DND-41 (cell line): ENCODE data around the gene TMEM163.

ENCODE experiments used
- EZH2 ChIP-seq: IDR thresholded peaks from 3 replicates; pipeline ENCODE4 v1.6.1; 2012; ENCODE audit warnings: borderline replicate concordance, low read depth, mild to moderate bottlenecking, moderate library complexity, low read length, inconsistent platforms; ENCODE audit not compliant: severe bottlenecking
- TF ChIP-seq, protein P1 (sequence below): IDR thresholded peaks from 2 replicates; pipeline ENCODE4 v1.5.1; 2012; ENCODE audit warnings: borderline replicate concordance, low read length, moderate library complexity, mild to moderate bottlenecking; ENCODE audit not compliant: poor library complexity, severe bottlenecking; ENCODE audit errors: extremely low read depth

DNA sequence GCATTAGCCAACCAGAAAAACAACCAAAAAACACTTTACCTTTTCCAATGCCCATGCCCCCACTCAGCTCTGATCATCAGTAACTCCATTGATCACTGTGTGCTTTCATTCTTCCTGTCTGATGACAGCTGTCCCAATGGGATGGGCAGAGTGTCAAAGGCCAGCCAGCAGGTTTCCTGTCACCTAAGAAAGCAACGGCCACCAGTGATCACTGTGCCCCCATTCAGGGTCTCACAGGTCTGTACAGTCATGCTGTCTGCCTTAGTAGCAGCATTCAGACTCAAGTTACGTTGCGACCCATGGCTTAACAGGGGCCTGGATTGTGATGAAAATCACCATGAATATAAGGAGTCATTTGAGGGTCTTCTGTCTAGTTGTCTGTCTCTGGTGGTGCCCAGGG, 280.4 kb downstream of the TMEM163 start:
- TF ChIP-seq, protein P1, sequence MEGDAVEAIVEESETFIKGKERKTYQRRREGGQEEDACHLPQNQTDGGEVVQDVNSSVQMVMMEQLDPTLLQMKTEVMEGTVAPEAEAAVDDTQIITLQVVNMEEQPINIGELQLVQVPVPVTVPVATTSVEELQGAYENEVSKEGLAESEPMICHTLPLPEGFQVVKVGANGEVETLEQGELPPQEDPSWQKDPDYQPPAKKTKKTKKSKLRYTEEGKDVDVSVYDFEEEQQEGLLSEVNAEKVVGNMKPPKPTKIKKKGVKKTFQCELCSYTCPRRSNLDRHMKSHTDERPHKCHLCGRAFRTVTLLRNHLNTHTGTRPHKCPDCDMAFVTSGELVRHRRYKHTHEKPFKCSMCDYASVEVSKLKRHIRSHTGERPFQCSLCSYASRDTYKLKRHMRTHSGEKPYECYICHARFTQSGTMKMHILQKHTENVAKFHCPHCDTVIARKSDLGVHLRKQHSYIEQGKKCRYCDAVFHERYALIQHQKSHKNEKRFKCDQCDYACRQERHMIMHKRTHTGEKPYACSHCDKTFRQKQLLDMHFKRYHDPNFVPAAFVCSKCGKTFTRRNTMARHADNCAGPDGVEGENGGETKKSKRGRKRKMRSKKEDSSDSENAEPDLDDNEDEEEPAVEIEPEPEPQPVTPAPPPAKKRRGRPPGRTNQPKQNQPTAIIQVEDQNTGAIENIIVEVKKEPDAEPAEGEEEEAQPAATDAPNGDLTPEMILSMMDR: no peak
- no peak for TF ChIP-seq EZH2
